Smooth muscle cell (in vitro differentiated cells): Measurements from ENCODE around the gene PSMD10. TPM values are rescaled to one million over a fixed set of nuclear protein-coding genes. Genes with fewer than 3 reads are reported as not detected.

Source experiments
- DNase-seq: peaks from one replicate; lab custom pipeline; 2025; ENCODE audit not compliant: unreplicated experiment; lab: John Stamatoyannopoulos, UW
- H2AFZ ChIP-seq: fragments of 200-600 bp; sonication (generic); 2 replicates; pipeline ENCODE4 v1.6.0; 2016; ENCODE audit warnings: antibody characterized with exemption, low read depth, mild to moderate bottlenecking
- H3F3A ChIP-seq: fragments of 200-600 bp; sonication (generic); 2 replicates; pipeline ENCODE4 v1.6.0; 2017; ENCODE audit warnings: antibody characterized with exemption, low read depth
- H3K27ac ChIP-seq: fragments of 200-600 bp; sonication (generic); 2 replicates; pipeline ENCODE4 v1.5.1; 2016; ENCODE audit warnings: low read depth, mild to moderate bottlenecking
- H3K27me3 ChIP-seq: fragments of 200-600 bp; sonication (generic); 2 replicates; pipeline ENCODE4 v1.6.1; 2016; ENCODE audit warnings: low read depth, mild to moderate bottlenecking
- H3K36me3 ChIP-seq: fragments of 200-600 bp; sonication (generic); 2 replicates; pipeline ENCODE4 v1.5.1; 2016; ENCODE audit warnings: low read depth
- H3K4me1 ChIP-seq: fragments of 200-600 bp; sonication (generic); 2 replicates; pipeline ENCODE4 v1.5.1; 2016; ENCODE audit warnings: low read depth
- H3K4me2 ChIP-seq: fragments of 200-600 bp; sonication (generic); 2 replicates; pipeline ENCODE4 v1.6.0; 2016; ENCODE audit warnings: mild to moderate bottlenecking
- H3K4me3 ChIP-seq: fragments of 200-600 bp; sonication (generic); 2 replicates; pipeline ENCODE4 v1.5.1; 2016; ENCODE audit warnings: mild to moderate bottlenecking
- H3K79me2 ChIP-seq: fragments of 200-600 bp; sonication (generic); 2 replicates; pipeline ENCODE4 v1.6.0; 2016; ENCODE audit warnings: low read depth, mild to moderate bottlenecking
- H3K9ac ChIP-seq: fragments of 200-600 bp; sonication (generic); 2 replicates; pipeline ENCODE4 v1.6.0; 2016; ENCODE audit warnings: low read depth
- H3K9me3 ChIP-seq: fragments of 200-600 bp; sonication (generic); replicated peaks from 2 replicates; pipeline ENCODE4 v1.5.1; 2016; ENCODE audit warnings: low read depth
- H4K20me1 ChIP-seq: fragments of 200-600 bp; sonication (generic); 2 replicates; pipeline ENCODE4 v1.6.0; 2016; ENCODE audit warnings: low read depth
- WGBS: methylation state at CpG from one replicate; pipeline ENCODE4 v1.1.7; 2016; ENCODE audit warnings: low lambda C conversion rate; 5-methylcytosine and 5-hydroxymethylcytosine counted together
- polyA plus RNA-seq: library from polyadenylated mRNA; unstranded; fragments of >200 nt; fragmentation: Nextera tagmentation; extraction: Ambion mirVana; gene quantifications from 2 replicates; pipeline ENCODE4 v1.2.1, GENCODE V29; 2016
- total RNA-seq: library from RNA; depleted of rRNA; stranded (reverse); fragments of >200 nt; gene quantifications from 2 replicates; pipeline ENCODE4 v1.2.3, GENCODE V29; 2014
- TF ChIP-seq, protein P1 (sequence below): fragments of 200-600 bp; sonication (generic); IDR thresholded peaks from 2 replicates; pipeline ENCODE4 v1.5.1; 2017; ENCODE audit warnings: borderline replicate concordance, mild to moderate bottlenecking, antibody characterized with exemption; ENCODE audit not compliant: insufficient read depth, poor library complexity, severe bottlenecking

Gene PSMD10
- total and polyA plus RNA-seq, 2 experiments from 2014 or later: 75.6 to 93.9 TPM

DNA sequence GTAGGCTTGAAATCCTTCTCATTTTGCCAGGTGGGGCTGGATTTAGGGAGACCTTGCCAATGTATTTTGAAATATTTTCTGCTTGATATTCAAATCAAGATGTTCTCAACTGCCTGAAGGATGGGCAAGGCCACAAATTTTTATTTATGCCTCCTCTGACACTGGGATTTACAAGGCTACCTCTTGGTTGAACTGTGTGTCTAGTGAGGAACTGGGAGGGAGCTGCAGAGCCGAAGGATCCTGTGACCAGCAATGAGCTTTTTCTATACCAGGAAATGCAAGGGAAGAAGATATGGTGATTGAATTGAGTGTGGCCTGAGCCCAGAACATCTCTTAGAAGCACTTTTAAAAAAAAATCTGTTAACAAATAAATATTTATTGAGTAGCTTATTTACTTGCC, 31.5 kb downstream of the PSMD10 start:
- Histone ChIP-seq H3K9ac (no peak overlapping the region), H3K27me3 (no peaks in the 10 kb centered on the region), H3K4me3 (no peak overlapping the region), H4K20me1 (no peaks in the 10 kb centered on the region), H3K4me2 (no peak overlapping the region), H3K27ac (no peak overlapping the region), H3K9me3 (no peaks in the 10 kb centered on the region), H3K36me3 (no peaks in the 10 kb centered on the region), H2AFZ (no peak overlapping the region), H3K4me1 (no peaks in the 10 kb centered on the region), H3K79me2 (no peaks in the 10 kb centered on the region), H3F3A (no peaks in the 10 kb centered on the region)
- TF ChIP-seq, protein P1, sequence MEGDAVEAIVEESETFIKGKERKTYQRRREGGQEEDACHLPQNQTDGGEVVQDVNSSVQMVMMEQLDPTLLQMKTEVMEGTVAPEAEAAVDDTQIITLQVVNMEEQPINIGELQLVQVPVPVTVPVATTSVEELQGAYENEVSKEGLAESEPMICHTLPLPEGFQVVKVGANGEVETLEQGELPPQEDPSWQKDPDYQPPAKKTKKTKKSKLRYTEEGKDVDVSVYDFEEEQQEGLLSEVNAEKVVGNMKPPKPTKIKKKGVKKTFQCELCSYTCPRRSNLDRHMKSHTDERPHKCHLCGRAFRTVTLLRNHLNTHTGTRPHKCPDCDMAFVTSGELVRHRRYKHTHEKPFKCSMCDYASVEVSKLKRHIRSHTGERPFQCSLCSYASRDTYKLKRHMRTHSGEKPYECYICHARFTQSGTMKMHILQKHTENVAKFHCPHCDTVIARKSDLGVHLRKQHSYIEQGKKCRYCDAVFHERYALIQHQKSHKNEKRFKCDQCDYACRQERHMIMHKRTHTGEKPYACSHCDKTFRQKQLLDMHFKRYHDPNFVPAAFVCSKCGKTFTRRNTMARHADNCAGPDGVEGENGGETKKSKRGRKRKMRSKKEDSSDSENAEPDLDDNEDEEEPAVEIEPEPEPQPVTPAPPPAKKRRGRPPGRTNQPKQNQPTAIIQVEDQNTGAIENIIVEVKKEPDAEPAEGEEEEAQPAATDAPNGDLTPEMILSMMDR: no peak
- no peak for DNase-seq
- WGBS: 74% methylated on average over 1 of the region's 1 CpG

DNA sequence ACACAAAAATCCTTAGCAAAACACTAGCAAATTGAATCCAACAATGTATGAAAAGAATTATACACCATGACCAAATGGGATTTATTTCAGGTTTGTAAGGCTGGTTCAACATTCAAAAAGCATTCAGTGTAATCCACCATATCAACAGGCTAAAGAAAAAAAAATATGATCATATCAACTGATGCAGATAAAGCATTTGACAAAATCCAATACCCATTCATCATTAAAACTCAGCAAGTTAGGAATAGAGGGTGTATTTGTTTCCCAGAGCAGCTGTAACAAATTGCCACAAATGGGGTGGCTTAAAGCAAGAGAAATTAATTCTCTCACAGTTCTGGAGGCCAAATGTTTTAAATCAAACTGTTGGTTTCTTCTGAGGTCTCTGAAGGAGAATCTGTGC, 35.8 kb downstream of the PSMD10 start:
- no peaks in the 10 kb centered on the region for H3K36me3 ChIP-seq
- TF ChIP-seq, protein P1: no peak
- H3K79me2 ChIP-seq: no peaks in the 10 kb centered on the region
- no peak overlapping the region for H3K4me2 ChIP-seq
- H3F3A ChIP-seq: no peaks in the 10 kb centered on the region
- no peak overlapping the region for H3K9ac ChIP-seq
- no peaks in the 10 kb centered on the region for H4K20me1 ChIP-seq
- no peak for DNase-seq
- H3K9me3 ChIP-seq: no peaks in the 10 kb centered on the region
- H3K4me1 ChIP-seq: no peaks in the 10 kb centered on the region
- no peaks in the 10 kb centered on the region for H3K27me3 ChIP-seq
- H3K4me3 ChIP-seq: no peak overlapping the region
- no peak overlapping the region for H3K27ac ChIP-seq
- no peak overlapping the region for H2AFZ ChIP-seq

DNA sequence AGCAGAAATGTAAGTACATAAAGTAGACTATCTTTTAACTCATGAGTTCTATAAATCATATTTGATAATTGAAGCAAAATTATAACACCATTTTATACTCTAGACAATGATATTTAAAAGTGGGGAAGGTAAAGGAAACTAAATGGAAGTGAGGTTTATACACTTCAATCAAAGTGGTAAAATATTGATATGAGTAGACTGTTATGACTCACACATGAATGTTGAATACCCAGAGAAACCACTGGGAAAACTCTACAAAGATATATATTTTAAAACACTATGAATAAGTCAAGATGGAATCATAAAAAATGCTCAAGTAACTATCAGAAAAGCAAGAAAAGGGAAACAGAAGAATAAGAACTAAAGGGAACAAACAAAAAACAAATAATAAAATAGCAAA, 38.1 kb downstream of the PSMD10 start:
- Histone ChIP-seq H3K4me1 (no peaks in the 10 kb centered on the region), H3K4me2 (no peak overlapping the region), H3K9me3 (no peaks in the 10 kb centered on the region), H3K79me2 (no peaks in the 10 kb centered on the region), H3K27me3 (no peaks in the 10 kb centered on the region), H3K27ac (no peak overlapping the region), H4K20me1 (no peaks in the 10 kb centered on the region), H2AFZ (no peak overlapping the region), H3K4me3 (no peak overlapping the region), H3F3A (no peaks in the 10 kb centered on the region), H3K36me3 (no peaks in the 10 kb centered on the region), H3K9ac (no peak overlapping the region)
- TF ChIP-seq, protein P1: no peak
- DNase-seq: no peak

DNA sequence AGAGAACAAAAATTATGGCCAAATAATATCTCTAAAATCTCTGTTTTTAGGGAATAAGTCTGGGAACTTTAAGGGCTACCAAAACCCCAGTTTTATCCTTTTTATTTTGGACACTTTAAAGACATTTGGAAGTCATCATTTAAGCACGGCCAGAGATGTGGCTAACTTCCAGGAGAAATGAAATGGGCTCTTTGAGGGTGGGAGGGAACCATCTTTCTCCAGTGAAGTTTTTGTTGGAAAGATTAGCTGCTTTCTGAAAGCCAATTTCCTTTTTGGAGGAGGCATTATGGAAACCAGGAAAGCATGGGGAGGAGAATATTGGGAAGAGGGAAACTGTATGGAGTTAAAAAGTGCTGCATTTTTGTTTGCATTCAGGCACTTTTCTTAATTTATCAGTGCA, 41.7 kb downstream of the PSMD10 start:
- H3K79me2 ChIP-seq: no peaks in the 10 kb centered on the region
- no peak overlapping the region for H3K9ac ChIP-seq
- H3K4me2 ChIP-seq: no peak overlapping the region
- DNase-seq: no peak
- 86% methylated on average over 1 of the region's 1 CpG for WGBS
- no peak overlapping the region for H3K4me3 ChIP-seq
- H2AFZ ChIP-seq: no peak overlapping the region
- H4K20me1 ChIP-seq: no peaks in the 10 kb centered on the region
- H3K27me3 ChIP-seq: no peaks in the 10 kb centered on the region
- TF ChIP-seq, protein P1: no peak
- H3K27ac ChIP-seq: no peak overlapping the region
- no peaks in the 10 kb centered on the region for H3K36me3 ChIP-seq
- H3K9me3 ChIP-seq: no peaks in the 10 kb centered on the region
- no peaks in the 10 kb centered on the region for H3F3A ChIP-seq
- no peaks in the 10 kb centered on the region for H3K4me1 ChIP-seq
